NT2/D1 (cell line): ENCODE results near the gene COL2A1.

Experiments
- DNase-seq: peaks from one replicate; pipeline ENCODE4 v3.0.0-alpha.2; 2011; ENCODE audit warnings: low read depth, low spot score
- H3K27me3 ChIP-seq: 2 replicates; pipeline ENCODE4 v1.6.0; 2011; ENCODE audit warnings: mild to moderate bottlenecking; ENCODE audit not compliant: insufficient read length, insufficient read depth
- H3K36me3 ChIP-seq: 2 replicates; pipeline ENCODE4 v1.6.1; 2011; ENCODE audit warnings: mild to moderate bottlenecking, low read length, mixed read lengths; ENCODE audit not compliant: insufficient read depth, insufficient read length
- H3K4me1 ChIP-seq: 2 replicates; pipeline ENCODE4 v1.5.1; 2011; ENCODE audit not compliant: insufficient read depth, insufficient read length
- H3K4me3 ChIP-seq: 2 replicates; pipeline ENCODE4 v1.5.1; 2011; ENCODE audit warnings: low read depth; ENCODE audit not compliant: insufficient read length
- H3K9ac ChIP-seq: 2 replicates; pipeline ENCODE4 v1.6.0; 2011; ENCODE audit warnings: low read depth; ENCODE audit not compliant: insufficient read length
- H3K9me3 ChIP-seq: 2 replicates; pipeline ENCODE4 v1.5.1; 2011; ENCODE audit warnings: mild to moderate bottlenecking, low read length; ENCODE audit not compliant: insufficient read depth
- SUZ12 ChIP-seq: IDR thresholded peaks from 2 replicates; pipeline ENCODE4 v1.6.1; 2011; ENCODE audit not compliant: insufficient read length, insufficient read depth; ENCODE audit errors: extremely low read depth
- YY1 ChIP-seq: IDR thresholded peaks from 2 replicates; pipeline ENCODE4 v1.6.1; 2011; ENCODE audit not compliant: insufficient read length, insufficient read depth
- ZNF274 ChIP-seq: IDR thresholded peaks from 2 replicates; pipeline ENCODE4 v1.6.1; 2011; ENCODE audit warnings: mild to moderate bottlenecking, low read depth, low read length

Gene COL2A1

DNA sequence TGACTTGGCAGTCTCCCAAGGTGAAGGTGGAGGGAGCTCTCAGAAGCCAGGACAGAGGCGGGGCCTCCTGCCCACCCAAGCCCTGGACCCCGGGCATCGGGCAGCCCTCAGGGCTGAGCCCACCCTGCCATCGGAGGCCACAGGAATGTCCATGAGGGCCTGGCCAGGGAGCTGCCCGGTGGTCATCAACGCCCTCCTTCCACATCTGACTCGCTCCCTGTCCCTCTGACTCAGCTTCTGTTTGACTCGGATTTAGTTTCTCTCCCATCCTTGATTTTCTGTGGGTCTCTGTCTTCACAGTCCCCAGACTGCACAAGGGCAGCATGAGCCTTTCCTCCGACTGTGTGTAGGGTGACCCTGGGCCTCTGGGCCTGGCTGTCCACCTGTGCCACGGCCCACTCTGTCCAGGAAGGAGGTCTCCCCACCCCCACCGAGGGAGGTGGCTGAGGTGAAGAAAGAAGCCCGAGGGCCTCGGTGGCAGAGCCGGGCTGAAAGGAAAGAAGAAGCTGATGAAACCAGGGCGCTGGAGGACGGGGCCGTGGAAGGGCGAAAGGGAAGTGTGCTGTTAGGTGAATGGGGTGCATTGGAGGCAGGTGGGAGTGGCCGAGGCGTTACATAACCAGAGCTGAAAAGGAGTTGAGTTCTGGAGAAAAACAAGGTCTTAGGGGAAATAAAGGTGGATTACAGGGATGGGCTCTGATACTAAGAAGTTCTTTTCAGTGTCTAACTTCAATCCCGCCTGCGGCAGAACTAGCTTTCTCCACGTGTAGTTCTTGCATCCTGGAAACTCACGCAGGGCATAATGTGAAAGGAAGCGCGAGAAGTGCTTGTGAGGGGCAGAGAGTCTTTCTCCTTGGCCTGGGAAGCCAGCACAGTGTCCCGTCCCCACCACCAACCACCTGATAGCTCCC is 57.6 kb downstream of the COL2A1 start:
- H3K9me3 ChIP-seq = no peaks in the 10 kb centered on the region
- H3K4me3 ChIP-seq = no peak overlapping the region
- H3K27me3 ChIP-seq = peaks cover 27% of the 10 kb centered on the region
- H3K4me1 ChIP-seq = peaks cover 14% of the 10 kb centered on the region
- TF ChIP-seq YY1 = no peak
- no peak for TF ChIP-seq SUZ12
- TF ChIP-seq ZNF274 = no peak
- H3K9ac ChIP-seq = no peak overlapping the region
- no peak for DNase-seq
- no peaks in the 10 kb centered on the region for H3K36me3 ChIP-seq

- DNase-seq = no peak
- Histone ChIP-seq H3K27me3 (peaks cover 35% of the 10 kb centered on the region), H3K4me1 (peaks cover 14% of the 10 kb centered on the region), H3K4me3 (no peak overlapping the region), H3K9ac (no peak overlapping the region), H3K9me3 (no peaks in the 10 kb centered on the region), H3K36me3 (no peaks in the 10 kb centered on the region)
- no peak for TF ChIP-seq ZNF274
- TF ChIP-seq YY1 = no peak
- no peak for TF ChIP-seq SUZ12
These were observed 58.9 kb downstream of the COL2A1 start for GRCh38 chr12:47945341-47945728.

GRCh38 chr12:47944685-47945340 is 59.5 kb downstream of the COL2A1 start:
- Histone ChIP-seq H3K9ac (no peak overlapping the region), H3K27me3 (peaks cover 35% of the 10 kb centered on the region), H3K9me3 (no peaks in the 10 kb centered on the region), H3K36me3 (no peaks in the 10 kb centered on the region), H3K4me3 (no peak overlapping the region), H3K4me1 (peaks cover 14% of the 10 kb centered on the region)
- TF ChIP-seq YY1 (no peak), ZNF274 (no peak), SUZ12 (no peak)
- no peak for DNase-seq

GRCh38 chr12:47943623-47944340 is 60.5 kb downstream of the COL2A1 start:
- no peak for DNase-seq
- H3K36me3 ChIP-seq = no peaks in the 10 kb centered on the region
- H3K4me3 ChIP-seq = no peak overlapping the region
- peaks cover 32% of the 10 kb centered on the region for H3K27me3 ChIP-seq
- no peaks in the 10 kb centered on the region for H3K9me3 ChIP-seq
- H3K4me1 ChIP-seq = peaks cover 9% of the 10 kb centered on the region
- TF ChIP-seq SUZ12 = no peak
- TF ChIP-seq ZNF274 = no peak
- TF ChIP-seq YY1 = no peak
- no peak overlapping the region for H3K9ac ChIP-seq

- Histone ChIP-seq H3K9ac (no peak overlapping the region), H3K36me3 (no peaks in the 10 kb centered on the region), H3K4me1 (peaks cover 5% of the 10 kb centered on the region), H3K9me3 (no peaks in the 10 kb centered on the region), H3K27me3 (peaks cover 28% of the 10 kb centered on the region), H3K4me3 (no peak overlapping the region)
- DNase-seq = no peak
- TF ChIP-seq ZNF274 = no peak
- TF ChIP-seq YY1 = no peak
- TF ChIP-seq SUZ12 = no peak
These were observed 61.6 kb downstream of the COL2A1 start for GRCh38 chr12:47942614-47943225.

DNA sequence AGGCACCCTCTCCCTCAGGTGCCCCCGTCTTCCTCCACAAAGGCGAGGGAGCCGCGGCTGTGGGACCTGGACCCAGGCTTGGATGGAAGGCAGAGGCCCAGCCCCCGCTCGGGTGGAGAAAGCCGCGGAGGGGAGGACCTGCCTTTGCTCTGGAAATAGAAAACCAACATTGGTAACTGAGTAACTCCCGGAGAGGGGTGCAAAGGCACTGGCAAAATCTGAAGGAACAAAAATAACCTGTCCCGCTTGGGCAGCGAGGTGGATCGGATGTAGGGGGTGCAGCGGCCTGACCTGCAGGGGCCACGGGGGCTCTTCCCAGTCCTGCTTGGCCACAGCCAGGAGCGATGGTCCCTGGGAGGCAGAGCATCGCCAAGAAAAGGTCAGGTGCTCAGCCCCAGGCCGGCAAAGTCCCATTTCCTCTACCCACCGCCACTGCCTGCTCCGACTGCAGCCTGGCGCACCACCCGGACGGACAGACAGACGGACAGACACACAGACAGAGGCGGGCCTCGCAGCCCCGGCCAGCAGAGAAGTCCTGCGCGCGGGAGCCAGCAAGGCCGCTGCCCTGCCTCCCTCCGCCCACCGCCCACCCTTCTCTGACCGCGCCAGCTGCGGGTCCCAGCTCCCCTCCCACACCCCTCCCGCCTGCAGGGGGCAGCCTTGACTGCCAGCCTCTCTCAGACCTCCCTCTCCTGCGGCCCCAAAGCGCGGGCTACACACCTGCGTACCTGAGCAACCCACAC is 62.2 kb downstream of the COL2A1 start:
- Histone ChIP-seq H3K9me3 (no peaks in the 10 kb centered on the region), H3K9ac (no peak overlapping the region), H3K4me1 (peaks cover 3% of the 10 kb centered on the region), H3K27me3 (peaks cover 28% of the 10 kb centered on the region), H3K36me3 (no peaks in the 10 kb centered on the region), H3K4me3 (no peak overlapping the region)
- TF ChIP-seq SUZ12 = no peak
- no peak for TF ChIP-seq ZNF274
- no peak for TF ChIP-seq YY1
- DNase-seq = peak; percentile 16
